Eye (tissue), 1 donor: ENCODE measurements around the gene RYR3.

Experiments used
- DNase-seq: peaks from one replicate; pipeline ENCODE4 v3.0.0-alpha.2; 2015

RYR3 gene

GRCh38 chr15:33912326-33912725 is 601.6 kb downstream of the RYR3 start:
- no peak for DNase-seq

GRCh38 chr15:33913459-33913858 is 602.7 kb downstream of the RYR3 start:
- DNase-seq, result no peak
